GM12891 (cell line): ENCODE measurements around the gene SLC43A3.

Experiments
- DNase-seq: peaks from one replicate; pipeline ENCODE4 v3.0.0; 2011; ENCODE audit warnings: low spot score; ENCODE audit not compliant: insufficient read length
- FAIRE-seq: peaks from 2 replicates; lab custom pipeline; 2011; peaks lifted over from hg19 to GRCh38; lab: Jason Lieb, UNC
- PAX5 ChIP-seq: IDR thresholded peaks from 2 replicates; pipeline ENCODE4 v1.6.1; 2011; ENCODE audit warnings: low read length, moderate library complexity, mild to moderate bottlenecking; ENCODE audit not compliant: insufficient read depth, severe bottlenecking
- POLR2A ChIP-seq: IDR thresholded peaks from 2 replicates; pipeline ENCODE4 v1.6.1; 2011; ENCODE audit warnings: low read depth, low read length, control low read depth
- POLR2AphosphoS5 ChIP-seq: IDR thresholded peaks from 2 replicates; pipeline ENCODE4 v1.6.1; 2011; ENCODE audit warnings: low read depth, low read length, control low read depth
- POU2F2 ChIP-seq: IDR thresholded peaks from 2 replicates; pipeline ENCODE4 v1.6.1; 2011; ENCODE audit warnings: low read depth, mild to moderate bottlenecking, control low read depth, low read length, moderate library complexity
- SPI1 ChIP-seq: IDR thresholded peaks from 2 replicates; pipeline ENCODE4 v1.6.1; 2011; ENCODE audit warnings: low read depth, low read length, control low read depth
- TAF1 ChIP-seq: IDR thresholded peaks from 2 replicates; pipeline ENCODE4 v1.6.1; 2011; ENCODE audit warnings: low read depth, low read length, control low read depth

The SLC43A3 gene

GRCh38 chr11:57397394-57397990 lies 29.4 kb downstream of the SLC43A3 start:
- TF ChIP-seq TAF1 (no peak), SPI1 (0 out of 2 replicates have a peak, but pooled peaks have one; percentile 9)
- no peak for FAIRE-seq
- DNase-seq: no peak

GRCh38 chr11:57396744-57397143 lies 30.2 kb downstream of the SLC43A3 start:
- FAIRE-seq: no peak
- TF ChIP-seq TAF1 (no peak), POLR2A (no peak), SPI1 (no peak), POU2F2 (no peak), PAX5 (no peak), POLR2AphosphoS5 (no peak)
- DNase-seq: no peak

- DNase-seq (no peak), FAIRE-seq (no peak)
- no peak for TF ChIP-seq POLR2A
- TF ChIP-seq TAF1: no peak
- no peak for TF ChIP-seq SPI1
- TF ChIP-seq POU2F2: no peak
- no peak for TF ChIP-seq PAX5
- TF ChIP-seq POLR2AphosphoS5: no peak
Measured at GRCh38 chr11:57395905-57396623, 30.9 kb downstream of the SLC43A3 start.

DNA sequence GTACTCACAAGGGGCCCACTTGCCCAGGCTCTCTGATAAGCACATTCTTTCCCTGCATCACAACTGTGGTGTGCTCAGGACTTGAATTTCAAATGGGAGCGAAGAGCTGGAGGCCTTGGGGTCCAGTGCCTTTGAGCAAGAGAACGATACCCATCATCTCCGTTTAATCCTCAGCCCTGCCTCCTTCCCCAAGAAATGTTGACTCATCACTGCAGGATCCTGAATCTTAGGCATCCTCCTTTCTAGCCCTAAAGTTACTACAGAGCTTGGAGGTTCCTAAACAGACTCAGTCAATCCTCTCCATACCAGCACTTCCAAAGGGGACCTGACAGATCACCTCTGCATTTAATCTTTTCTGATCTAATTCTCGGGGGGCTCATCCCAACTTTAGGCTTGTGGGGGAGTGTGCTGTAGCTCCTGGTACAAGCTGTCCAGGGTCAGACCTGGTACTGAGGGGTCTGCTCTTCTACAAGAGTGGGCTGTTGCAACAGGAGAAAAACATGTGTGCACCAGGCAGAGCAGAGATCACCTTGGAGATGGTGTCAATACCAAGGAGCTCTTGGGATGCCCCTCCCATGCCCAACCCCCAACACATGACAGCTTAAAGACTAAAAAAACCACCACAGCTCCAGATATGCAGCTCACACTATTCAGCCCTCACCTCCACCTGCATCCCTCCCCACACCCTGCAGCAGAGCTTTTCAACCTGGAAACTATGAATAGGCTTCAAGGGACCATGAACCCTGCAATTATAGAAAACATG lies 32.5 kb downstream of the SLC43A3 start:
- DNase-seq (no peak), FAIRE-seq (no peak)
- no peak for TF ChIP-seq SPI1
- no peak for TF ChIP-seq POU2F2

GRCh38 chr11:57392763-57393105 lies 34.2 kb downstream of the SLC43A3 start:
- TF ChIP-seq POU2F2 (no peak), POLR2A (no peak), SPI1 (no peak), PAX5 (no peak), TAF1 (no peak), POLR2AphosphoS5 (no peak)
- DNase-seq: no peak
- FAIRE-seq: no peak

DNA sequence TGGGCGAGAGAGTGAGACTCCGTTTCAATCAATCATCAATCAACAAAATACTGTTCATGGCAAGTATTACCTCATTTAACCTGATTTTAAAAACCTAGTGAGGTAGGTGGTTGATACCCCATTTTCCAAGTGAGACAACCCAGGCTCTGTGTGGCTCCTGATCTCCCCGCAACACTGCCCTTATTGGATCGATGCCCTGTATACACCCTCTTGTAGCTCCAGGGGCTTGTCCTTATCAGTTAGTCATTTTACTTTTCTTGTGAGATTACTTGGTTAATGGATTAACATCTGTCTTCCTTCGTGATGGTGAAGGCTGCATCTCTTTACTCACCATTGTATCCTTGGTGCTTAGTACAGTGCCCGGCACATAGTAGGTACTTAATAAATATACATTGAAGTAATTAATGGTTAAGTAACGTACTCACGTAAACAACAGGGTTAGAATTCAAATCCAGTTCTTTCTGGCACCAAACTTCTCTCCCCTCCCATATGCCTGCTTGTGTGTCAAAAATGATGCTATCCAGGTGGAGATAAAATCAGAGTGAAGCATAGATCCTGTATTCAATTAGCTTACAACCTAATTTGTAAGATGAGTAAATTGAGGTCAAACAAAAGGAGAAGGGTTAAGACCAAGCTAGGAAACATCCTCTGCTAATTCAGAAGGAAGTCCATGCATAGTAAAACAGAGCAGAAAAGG lies 34.7 kb downstream of the SLC43A3 start:
- FAIRE-seq (no peak), DNase-seq (no peak)
- TF ChIP-seq POLR2A (no peak), PAX5 (no peak), SPI1 (no peak), POLR2AphosphoS5 (no peak), TAF1 (no peak), POU2F2 (no peak)

DNA sequence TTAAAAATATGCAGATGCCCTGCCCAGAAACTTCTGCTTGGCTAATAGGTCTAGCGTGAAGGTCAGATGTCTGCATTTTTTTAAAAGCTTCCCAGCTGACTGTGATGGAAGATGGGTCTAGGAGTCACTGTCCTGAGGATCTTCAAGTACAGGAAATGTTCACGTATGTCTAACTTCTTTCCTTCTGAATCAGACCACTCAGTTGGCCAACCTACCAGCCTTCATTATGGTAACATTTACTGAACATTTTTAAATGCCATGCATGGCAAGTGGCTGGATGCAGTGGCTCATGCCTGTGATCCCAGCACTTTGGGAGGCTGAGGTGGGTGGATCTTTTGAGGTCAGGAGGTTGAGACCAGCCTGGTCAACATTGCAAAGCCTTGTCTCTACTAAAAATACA lies 35.4 kb downstream of the SLC43A3 start:
- FAIRE-seq (no peak), DNase-seq (no peak)
- TF ChIP-seq POLR2AphosphoS5 (no peak), SPI1 (no peak), PAX5 (no peak), TAF1 (no peak), POLR2A (no peak), POU2F2 (no peak)

- TF ChIP-seq POLR2AphosphoS5 (no peak), POLR2A (no peak), SPI1 (no peak), PAX5 (no peak), POU2F2 (no peak), TAF1 (no peak)
- FAIRE-seq: no peak
- DNase-seq: no peak
Measured at GRCh38 chr11:57391111-57391510, 35.8 kb downstream of the SLC43A3 start.

GRCh38 chr11:57390535-57390934 lies 36.4 kb downstream of the SLC43A3 start, which contains the start of gene PRG2:
TSS of gene PRG2 (minus strand) at chr11:57390650. CDS start at chr11:57389944, 706 bp downstream.
- no peak for FAIRE-seq
- no peak for DNase-seq
- TF ChIP-seq POLR2A (no peak), SPI1 (no peak), PAX5 (no peak), POLR2AphosphoS5 (no peak), TAF1 (no peak), POU2F2 (no peak)

- no peak for DNase-seq
- FAIRE-seq: no peak
Measured at GRCh38 chr11:57387289-57388030, 39.5 kb downstream of the SLC43A3 start.

More at GRCh38 chr11:57387289-57388030, 39.5 kb downstream of the SLC43A3 start:
- no peak for TF ChIP-seq TAF1
- TF ChIP-seq POLR2AphosphoS5: no peak
- TF ChIP-seq POU2F2: no peak
- TF ChIP-seq POLR2A: no peak
- TF ChIP-seq PAX5: no peak
- TF ChIP-seq SPI1: no peak
